KBM-7 (cell line): ENCODE measurements around the gene SLAMF6.
A peak's percentile ranks its signal among the peaks of the same experiment; 100 is the strongest.
"Not testable (repeated sequence)": the region's sequence is repeated elsewhere in the genome, so short reads cannot be mapped to it uniquely, and the experiment has no call there.

Source experiments
- DNase-seq: peaks from one replicate; pipeline ENCODE4 v3.0.0-alpha.2; 2015
- in situ Hi-C: fragments of 300-500 bp; cut with MboI; formaldehyde crosslinking; loops from 2 replicates; pipeline ENCODE4 v1.14.3; 2020; ENCODE audit warnings: low sequenced_read_pairs, low pct_unique_long_range_greater_than_20kb, mixed read lengths

Gene SLAMF6

DNA sequence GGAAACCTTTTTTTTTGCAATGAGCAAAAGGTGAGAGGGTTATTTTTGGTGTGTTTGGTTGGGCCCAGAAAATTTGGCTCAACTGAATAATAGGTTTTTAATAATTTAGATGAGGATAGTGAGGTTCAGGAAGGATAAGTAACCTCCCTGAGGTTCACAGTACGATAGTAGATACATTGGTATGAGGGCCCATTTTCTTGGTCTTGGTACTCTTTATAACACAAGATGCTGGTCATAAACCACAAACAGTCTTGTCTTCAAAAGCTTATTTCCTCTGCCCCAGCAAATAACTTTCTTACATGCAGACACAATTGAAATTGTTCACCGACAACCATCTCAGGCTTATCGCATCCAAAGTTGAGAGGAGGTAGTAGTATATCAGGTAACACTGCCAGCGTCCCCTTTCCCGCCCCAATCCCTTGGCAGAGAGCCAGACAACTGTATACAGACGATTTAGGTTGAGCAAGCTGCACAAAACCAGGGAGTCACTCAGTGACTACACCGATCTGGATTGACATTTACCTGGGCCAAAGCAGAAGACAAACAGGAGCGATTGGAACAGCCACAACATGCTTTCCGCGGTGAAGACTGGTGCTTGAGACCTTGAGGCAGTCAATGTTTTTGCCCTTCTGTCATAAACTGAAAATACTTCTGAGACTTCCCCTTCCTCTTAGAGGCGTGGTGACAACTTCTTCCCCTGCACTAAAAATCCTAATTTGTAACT, at the start of gene SLAMF6:
SLAMF6 (minus strand) TSS at position 634 of the 724 bp plus-strand sequence; CDS start at position 571, 63 bp downstream.
- in situ Hi-C loops: no loop called here
- peak; percentile 66 for DNase-seq

DNA sequence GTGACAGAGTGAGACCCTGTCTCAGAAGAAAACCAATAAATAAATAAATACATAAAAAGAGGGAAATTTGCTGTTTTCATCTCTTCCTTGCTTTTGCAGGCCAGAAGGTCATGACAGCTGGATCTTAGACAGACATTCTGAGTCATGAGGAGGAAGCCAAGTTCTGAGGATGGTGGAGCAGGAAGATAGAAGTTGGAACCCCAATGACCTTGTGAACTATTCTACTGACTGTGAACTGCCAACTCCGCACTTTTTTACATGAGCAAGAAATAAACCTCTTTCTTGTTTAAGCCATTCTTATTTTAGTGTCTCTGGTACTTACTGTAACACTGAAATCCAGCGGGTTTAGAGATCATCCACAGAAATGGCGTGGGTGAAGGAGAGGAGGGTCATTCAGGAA, 47.8 kb upstream of the SLAMF6 start:
- DNase-seq: no peak
- in situ Hi-C loops: no loop called here

DNA sequence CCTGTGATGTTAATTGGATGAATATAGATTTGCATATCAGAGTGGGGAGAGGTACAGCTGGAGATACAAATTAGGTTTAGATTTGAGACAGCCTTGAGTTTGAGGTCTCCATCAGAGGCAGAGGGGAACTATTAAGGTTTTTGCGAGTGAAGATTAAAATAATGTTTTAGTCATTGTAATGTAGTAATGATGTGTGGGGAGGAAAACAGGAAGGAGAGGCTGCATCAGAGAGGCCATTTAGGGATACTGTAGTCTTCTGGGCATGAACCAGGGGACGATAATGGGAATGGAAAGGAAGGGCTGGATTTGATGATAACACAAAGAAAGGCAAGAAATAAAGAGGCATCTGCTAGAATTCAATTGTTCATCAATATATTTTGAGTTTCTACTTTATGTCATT, 46.8 kb upstream of the SLAMF6 start:
- in situ Hi-C loops: no loop called here
- DNase-seq: no peak

DNA sequence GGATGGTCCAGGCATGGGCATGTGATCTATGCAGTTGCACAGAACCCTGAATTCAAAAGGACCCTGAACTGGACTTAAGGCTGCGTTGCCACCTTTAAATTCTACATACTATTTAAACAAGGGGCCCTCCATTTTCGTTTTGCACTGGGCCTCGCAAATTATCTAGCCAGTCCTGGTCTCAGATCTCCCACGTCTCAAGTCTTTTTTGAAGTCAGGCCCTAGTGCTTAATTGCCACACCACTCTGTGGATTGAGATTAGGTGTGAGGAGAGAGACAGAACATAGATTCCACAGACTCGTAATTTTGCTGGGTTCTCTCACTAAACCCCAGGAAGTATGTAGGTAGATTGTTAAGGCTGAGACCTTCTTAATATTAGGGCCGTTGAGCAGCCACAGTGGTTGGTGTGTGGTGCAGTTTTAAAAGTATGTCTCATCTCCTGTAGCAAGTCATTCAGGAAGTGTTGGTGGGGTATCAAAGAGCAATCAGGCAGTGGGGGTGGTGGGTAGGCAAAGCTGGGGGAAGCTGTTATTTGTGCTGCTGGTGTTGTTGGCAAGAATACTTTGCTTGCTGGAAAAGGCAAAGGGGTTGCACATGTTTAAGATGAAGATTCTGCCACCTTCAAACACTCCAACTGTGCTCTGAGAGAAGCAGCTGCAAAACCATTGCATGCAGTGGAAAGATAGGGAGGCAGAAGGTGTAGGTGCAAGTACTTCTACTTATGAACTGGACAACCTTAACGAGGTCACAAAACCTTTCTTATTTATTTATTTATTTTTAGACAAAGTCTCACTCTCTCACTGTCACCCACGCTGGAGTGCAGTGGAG, 45.0 kb upstream of the SLAMF6 start:
- in situ Hi-C loops: no loop called here
- peak; percentile 79 for DNase-seq

DNA sequence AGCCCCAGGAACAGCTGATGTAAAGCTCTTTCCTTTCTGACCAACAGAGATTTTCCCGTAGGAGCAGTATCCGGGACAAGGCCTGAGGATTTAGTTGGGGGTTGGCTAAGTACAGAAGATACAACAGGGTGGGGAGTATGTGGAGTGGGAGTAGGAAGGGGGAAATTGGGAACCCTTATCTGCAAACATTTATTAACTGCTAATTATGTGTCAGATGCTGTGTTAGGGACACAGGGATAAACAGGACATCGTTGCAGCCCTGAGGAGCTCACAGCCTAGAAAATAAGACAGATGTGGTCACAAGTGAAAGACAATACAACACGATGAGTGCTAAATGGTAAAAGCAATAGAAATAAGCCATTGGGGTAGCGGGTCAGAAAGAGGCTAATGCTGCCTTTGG, 44.3 kb upstream of the SLAMF6 start:
- in situ Hi-C loops: no loop called here
- no peak for DNase-seq

DNA sequence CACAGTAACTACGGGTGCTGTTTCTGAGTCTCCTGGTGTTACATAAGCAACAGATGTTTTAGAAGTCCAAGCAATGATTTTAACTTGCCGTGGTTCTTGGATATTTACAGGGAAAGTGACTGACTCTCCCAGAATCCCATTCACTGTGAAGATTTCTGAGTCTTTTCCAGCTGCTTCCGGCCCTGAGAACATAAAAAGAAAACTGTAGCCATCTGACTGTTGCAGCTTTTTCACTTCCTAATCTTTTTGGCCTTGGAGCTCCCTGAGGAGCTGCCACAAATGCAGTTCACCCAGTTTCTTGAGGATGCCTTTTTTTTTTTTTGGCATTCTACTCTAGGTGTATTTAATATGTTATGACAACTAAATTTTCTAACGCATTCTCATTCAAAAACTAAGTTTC, 42.5 kb upstream of the SLAMF6 start:
- no peak for DNase-seq
- in situ Hi-C loops: no loop called here

DNA sequence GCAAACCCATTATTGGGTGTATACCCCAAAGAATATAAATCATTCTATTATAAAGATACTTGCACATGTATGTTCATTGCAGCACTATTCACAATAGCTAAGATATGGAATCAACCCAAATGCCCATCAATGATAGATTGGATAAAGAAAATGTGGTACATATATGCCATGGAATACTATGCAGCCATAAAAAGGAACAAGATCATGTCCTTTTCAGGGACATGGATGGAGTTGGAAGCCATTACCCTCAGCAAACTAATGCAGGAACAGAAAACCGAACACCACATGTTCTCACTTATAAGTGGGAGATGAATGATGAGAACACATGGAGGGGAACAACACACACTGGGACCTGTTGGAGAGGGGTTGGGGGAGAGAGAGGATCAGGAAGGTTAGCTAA, 40.2 kb upstream of the SLAMF6 start:
- in situ Hi-C loops, DNase-seq: not testable (repeated sequence)

DNA sequence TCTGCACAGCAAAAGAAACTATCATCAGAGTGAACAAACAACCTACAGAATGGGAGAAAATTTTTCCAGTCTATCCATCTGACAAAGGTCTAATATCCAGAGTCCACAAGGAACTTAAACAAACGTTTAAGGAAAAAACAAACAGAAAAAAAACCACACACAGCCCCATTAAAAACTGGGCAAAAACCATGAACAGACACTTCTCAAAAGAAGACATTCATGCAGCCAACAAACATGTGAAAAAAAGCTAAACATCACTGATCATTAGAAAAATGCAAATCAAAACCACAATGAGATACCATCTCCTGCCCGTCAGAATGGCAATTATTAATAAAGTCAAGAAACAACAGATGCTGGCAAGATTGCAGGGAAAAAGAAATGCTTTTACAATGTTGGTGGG, 39.7 kb upstream of the SLAMF6 start:
- in situ Hi-C loops, DNase-seq: not testable (repeated sequence)

DNA sequence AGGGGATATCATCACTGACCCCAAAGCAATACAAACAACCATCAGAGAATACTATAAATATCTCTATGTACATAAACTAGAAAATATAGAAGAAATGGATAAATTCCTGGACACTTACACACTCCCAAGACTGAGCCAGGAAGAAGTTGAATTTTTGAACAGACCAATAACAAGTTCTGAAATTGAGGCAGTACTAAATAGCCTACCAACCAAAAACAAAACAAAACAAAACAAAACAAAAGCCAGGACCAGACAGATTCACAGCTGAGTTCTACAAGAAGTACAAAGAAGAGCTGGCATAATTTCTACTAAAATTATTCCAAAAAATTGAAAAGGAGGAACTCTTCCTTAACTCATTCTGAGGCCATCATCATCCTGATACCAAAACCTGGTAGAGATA, 37.8 kb upstream of the SLAMF6 start:
- DNase-seq: no peak
- in situ Hi-C loops: no loop called here

DNA sequence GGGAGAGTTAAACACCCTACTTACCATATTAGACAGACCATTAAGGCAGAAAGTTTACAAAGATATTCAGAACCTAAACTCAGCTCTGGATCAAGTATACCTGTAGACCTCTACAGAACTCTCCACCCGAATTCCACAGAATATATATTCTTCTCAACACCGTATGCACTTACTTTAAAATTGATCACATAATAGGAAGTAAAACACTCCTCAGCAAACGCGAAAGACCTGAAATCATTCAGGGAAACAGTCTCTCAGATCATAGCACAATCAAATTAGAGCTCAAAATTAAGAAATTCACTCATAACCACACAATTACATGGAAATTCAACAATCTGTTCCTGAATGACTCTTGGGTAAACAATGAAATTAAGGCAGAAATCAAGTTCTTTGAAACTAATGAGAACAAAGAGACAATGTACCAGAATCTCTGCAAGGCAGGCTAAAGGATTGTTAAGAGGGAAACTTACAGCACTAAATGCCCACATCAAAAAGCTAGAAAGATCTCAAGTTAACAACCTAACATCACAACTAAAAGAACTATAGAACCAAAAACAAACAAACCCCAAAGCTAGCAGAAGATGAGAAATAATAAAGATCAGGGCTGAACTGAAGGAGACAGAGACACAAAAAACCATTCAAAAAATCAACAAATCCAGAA, 37.1 kb upstream of the SLAMF6 start:
- in situ Hi-C loops: no loop called here
- DNase-seq: no peak

DNA sequence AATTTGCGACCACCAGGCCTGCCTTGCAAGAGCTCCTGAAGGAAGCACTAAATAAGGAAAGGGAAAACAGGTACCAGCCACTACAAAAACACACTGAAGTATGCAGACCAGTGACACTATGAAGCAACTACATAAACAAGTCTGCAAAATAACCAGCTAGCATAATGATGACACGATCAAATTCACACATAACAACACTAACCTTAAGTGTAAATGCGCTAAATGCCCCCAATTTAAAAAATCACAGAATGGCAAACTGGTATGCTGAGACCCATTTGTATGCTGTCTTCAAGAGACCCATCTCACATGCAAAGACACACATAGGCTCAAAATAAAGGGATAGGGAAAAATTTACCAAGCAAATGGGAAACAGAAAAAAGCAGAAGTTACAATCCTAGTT, 36.4 kb upstream of the SLAMF6 start:
- in situ Hi-C loops, DNase-seq: not testable (repeated sequence)

DNA sequence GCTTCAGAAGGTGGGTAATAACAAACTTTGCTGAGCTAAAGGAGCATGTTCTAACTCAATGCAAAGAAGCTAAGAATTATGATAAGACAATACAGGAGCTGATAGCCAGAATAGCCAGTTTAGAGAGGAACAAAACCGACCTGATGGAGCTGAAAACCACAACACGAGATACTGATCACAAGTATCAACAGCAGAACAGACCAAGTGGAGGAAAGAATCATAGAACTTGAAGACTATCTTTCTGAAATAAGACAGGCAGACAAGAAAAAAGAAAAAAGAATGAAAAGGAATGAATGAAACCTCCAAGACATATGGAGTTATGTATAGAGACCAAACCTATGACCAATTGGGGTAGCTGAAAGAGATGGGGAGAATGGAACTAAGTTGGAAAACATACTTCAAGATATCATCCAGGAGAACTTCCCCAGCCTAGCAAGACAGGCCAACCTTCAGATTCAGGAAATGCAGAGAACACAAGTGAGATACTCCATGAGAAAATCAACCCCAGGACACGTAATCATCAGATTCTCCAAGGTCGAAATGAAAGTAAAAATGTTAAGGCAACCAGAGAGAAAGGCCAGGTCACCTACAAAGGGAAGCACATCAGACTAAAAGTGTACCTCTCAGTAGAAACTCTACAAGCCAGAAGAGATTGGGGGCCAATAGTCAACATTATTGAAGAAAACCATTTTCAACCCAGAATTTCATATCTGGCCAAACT, 35.8 kb upstream of the SLAMF6 start:
- in situ Hi-C loops: no loop called here
- DNase-seq: no peak

DNA sequence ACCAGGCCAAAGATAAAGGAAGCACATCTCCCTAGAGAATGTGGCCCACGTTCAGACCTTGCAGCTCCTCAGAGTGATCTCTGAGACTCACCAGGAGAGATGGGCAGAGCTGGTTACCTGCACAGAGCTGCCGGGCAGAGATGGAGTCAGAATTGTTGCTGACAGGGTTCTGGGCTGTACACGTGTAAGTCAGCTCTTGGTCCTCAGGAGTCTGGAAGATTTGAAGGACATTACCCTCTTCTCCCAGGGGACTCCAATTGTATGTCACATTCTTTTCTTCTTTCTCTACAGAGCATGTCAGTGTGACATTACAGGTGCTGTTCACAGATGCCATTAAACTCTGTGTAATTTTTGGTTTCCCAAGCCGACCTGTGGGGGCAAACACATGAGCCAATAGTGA, 30.7 kb upstream of the SLAMF6 start:
- DNase-seq: no peak
- in situ Hi-C loops: no loop called here

DNA sequence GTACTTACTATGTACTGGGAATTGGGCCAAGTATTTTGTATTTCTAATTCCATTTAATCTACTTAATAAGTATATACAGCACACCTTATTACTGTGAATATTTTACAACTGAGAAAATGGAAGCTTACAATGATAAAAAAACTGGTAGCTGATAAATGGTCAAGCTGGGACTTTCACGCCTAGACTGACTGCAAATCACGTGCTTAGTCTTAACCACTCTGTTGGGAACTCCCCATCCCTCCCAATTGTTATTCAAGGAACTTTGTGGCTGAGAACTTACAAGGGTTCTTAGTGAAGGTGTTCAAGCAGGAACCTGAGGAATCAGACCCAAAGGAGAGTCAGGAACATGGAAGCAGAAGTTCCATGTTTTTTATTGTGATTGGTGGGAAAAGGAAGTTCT, 29.4 kb upstream of the SLAMF6 start:
- in situ Hi-C loops: no loop called here
- DNase-seq: no peak

DNA sequence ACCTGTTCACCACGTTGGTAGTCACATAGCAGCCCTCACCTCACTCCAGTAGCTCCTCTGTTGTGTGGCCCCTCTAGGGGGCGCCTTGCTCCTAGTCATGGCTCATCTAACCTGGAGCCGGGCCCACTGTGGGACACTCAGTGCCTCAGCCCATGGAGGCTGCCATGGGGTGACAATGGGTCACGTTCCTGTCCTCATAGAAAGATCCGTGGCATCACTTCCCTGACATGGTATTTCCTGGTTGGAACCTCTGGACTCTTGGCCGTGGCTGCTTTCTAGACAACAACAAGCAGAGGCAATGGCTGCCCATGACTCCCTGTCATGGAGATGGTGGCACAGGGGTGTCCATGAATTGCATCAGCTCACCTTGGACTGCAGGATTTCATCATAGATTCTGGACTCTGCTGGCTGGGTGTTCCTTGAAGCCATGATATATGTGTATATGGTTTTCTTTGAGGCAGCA, 27.5 kb upstream of the SLAMF6 start:
- in situ Hi-C loops: no loop called here
- DNase-seq: no peak

DNA sequence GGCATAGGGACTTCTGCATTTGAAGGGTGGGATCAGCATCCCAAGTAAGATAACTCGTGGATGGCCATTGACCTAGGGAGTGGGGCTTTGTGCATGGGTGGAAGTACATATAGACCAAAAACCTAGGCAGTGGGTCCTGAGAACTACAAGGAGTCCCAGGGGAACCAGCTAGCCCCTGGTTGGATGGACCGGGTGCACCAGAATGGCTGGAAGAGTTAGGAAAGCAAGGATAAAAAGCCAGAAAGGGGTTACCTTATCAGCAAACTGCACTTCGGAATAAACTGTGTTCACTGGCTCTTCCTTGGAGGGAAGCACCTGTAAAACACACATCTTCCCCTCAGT, 26.6 kb upstream of the SLAMF6 start:
- in situ Hi-C loops: no loop called here

DNA sequence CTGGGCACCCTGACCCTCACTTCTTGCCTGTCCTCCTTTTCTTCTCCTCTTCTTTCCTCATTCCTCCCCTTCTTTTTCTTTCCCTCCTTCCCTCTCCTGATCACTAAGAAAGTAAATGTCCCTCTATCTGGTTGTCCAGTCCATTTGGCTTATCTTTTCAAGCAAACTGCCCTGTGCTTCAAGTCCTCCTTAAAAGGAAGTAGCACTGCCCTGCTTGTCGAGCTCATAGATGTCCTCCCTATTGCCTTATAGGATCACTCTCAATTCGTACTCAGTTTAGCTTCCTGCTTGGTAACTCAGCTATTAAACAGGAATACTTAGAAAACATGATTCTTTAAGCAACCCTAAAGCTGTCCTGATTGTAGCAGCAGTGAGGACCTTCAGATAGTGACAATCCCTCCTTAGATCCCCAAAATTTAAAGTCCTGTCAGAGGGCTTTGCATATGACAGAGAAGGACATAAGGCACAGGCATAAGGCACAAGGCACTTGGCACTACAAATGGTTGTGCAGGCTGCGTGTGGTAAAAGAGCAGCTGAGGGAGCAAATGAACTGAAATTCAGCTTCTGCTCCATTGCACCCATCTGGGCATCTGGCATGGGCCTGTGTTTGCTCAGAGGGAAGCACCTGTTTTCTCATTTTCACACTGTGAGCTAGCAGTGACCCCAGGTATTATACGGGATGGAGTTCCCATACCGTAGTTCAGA, 26.1 kb upstream of the SLAMF6 start:
- in situ Hi-C loops: no loop called here
- DNase-seq: no peak

More for the DNA sequence above, 26.6 kb upstream of the SLAMF6 start:
- DNase-seq: no peak

DNA sequence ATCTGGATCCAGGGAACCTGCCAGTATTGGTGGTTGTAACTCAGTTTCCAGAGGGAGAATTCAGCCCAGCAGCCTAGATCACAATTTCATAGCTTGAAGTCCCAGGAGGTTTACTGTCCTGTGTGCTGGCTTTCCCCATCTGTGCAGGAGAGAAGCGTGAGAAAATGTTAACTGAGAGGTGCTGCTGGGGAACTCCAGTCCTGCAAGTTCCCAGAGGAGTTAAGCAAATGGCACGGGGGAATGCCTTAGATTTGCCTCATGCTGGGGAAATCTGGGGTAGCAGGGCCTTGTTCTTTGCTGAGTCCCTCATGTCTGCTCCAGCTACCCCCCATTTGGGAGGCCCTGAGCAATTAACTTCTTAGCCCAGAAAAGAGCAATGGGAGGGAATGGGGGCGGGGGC, 25.1 kb upstream of the SLAMF6 start:
- no peak for DNase-seq
- in situ Hi-C loops: no loop called here

DNA sequence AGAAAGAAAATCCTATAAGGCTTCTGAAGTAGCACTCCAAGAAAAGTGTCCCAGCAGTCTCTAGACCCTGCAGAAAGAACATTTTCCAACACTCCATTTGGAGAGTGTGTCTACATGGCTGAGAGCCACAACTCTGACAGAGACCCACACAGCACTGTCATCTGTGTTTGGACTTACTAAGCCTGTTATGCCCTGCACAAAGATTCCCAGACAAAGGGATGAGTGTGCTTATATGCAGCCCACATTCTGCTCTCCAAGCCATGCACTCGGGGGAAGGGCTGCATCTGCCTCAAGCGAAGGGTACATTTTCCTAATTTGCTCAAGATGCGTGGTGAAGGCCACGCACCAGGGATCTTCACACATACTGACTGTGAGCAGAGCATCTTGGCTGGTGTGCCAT, 24.4 kb upstream of the SLAMF6 start:
- in situ Hi-C loops: no loop called here
- no peak for DNase-seq
